Cardiac muscle cell (in vitro differentiated cells and primary cell): Measurements from ENCODE around the gene STAT5A. TPM values are rescaled to one million over a fixed set of nuclear protein-coding genes. Genes with fewer than 3 reads are reported as not detected.
"Not testable (repeated sequence)": the region's sequence is repeated elsewhere in the genome, so short reads cannot be mapped to it uniquely, and the experiment has no call there.

ENCODE experiments used
- DNase-seq, 2 donors: peaks; one replicate each; pipeline versions ENCODE4 v3.0.0 to v3.0.0-alpha.2; 2010 to 2017; ENCODE audit warnings: low read depth in 1 of 2, low spot score in 1 of 2
- H3K27ac ChIP-seq: fragments of 200-600 bp; sonication (generic); 2 replicates; pipeline ENCODE4 v1.5.1; 2016
- H3K27me3 ChIP-seq: fragments of 200-600 bp; sonication (generic); 2 replicates; pipeline ENCODE4 v1.6.0; 2016; ENCODE audit warnings: control low read depth
- H3K36me3 ChIP-seq: fragments of 200-600 bp; sonication (generic); 2 replicates; pipeline ENCODE4 v1.5.1; 2016; ENCODE audit warnings: control low read depth
- H3K4me1 ChIP-seq: fragments of 200-600 bp; sonication (generic); 2 replicates; pipeline ENCODE4 v1.8.1; 2017; ENCODE audit warnings: low read depth, mild to moderate bottlenecking, mixed run types
- H3K4me3 ChIP-seq: fragments of 200-600 bp; sonication (generic); 2 replicates; pipeline ENCODE4 v1.5.1; 2016; ENCODE audit warnings: mild to moderate bottlenecking
- H3K9me3 ChIP-seq: fragments of 200-600 bp; sonication (generic); 2 replicates; pipeline ENCODE4 v1.5.1; 2017; ENCODE audit warnings: low read depth, mild to moderate bottlenecking, control low read depth
- polyA plus RNA-seq: library from polyadenylated mRNA; unstranded; fragments of >200 nt; fragmentation: Nextera tagmentation; extraction: Ambion mirVana; gene quantifications from 2 replicates; pipeline ENCODE4 v1.2.1, GENCODE V29; 2016
- total RNA-seq: library from RNA; depleted of rRNA; stranded (reverse); fragments of >200 nt; gene quantifications from 2 replicates; pipeline ENCODE4 v1.2.3, GENCODE V29; 2016
- TF ChIP-seq, protein P1 (sequence below): IDR thresholded peaks from 2 replicates; pipeline ENCODE4 v1.5.1; 2012; ENCODE audit warnings: low read depth, mild to moderate bottlenecking, low read length

STAT5A gene
- total and polyA plus RNA-seq, 2 experiments from 2014 or later: 8.2 to 12.2 TPM

DNA sequence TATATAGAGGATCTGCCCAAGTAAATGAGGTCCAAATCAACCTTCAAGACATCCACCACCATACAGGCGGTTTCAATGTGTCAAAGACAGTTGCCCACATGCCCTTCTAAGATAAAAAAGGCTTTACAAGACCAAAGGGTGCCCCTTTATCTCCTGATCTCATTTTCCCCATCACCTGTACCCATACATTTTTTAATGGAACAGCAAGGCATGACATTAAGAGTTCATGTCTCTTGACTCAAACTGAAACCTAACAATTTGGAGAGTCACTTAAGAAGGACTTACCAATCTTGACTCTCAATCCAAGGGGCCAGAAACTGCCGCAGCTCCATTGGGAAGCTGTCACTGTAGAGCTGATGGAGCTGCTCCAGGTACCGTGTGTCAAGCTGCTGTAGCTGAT lies 59.8 kb downstream of the STAT5A start:
- Histone ChIP-seq H3K9me3 (no peaks in the 10 kb centered on the region), H3K27me3 (no peaks in the 10 kb centered on the region), H3K4me3 (no peak overlapping the region), H3K36me3 (peaks cover 3% of the 10 kb centered on the region), H3K4me1 (peaks cover 26% of the 10 kb centered on the region), H3K27ac (no peak overlapping the region)
- no peak for DNase-seq
- TF ChIP-seq, protein P1, sequence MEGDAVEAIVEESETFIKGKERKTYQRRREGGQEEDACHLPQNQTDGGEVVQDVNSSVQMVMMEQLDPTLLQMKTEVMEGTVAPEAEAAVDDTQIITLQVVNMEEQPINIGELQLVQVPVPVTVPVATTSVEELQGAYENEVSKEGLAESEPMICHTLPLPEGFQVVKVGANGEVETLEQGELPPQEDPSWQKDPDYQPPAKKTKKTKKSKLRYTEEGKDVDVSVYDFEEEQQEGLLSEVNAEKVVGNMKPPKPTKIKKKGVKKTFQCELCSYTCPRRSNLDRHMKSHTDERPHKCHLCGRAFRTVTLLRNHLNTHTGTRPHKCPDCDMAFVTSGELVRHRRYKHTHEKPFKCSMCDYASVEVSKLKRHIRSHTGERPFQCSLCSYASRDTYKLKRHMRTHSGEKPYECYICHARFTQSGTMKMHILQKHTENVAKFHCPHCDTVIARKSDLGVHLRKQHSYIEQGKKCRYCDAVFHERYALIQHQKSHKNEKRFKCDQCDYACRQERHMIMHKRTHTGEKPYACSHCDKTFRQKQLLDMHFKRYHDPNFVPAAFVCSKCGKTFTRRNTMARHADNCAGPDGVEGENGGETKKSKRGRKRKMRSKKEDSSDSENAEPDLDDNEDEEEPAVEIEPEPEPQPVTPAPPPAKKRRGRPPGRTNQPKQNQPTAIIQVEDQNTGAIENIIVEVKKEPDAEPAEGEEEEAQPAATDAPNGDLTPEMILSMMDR: no peak

DNA sequence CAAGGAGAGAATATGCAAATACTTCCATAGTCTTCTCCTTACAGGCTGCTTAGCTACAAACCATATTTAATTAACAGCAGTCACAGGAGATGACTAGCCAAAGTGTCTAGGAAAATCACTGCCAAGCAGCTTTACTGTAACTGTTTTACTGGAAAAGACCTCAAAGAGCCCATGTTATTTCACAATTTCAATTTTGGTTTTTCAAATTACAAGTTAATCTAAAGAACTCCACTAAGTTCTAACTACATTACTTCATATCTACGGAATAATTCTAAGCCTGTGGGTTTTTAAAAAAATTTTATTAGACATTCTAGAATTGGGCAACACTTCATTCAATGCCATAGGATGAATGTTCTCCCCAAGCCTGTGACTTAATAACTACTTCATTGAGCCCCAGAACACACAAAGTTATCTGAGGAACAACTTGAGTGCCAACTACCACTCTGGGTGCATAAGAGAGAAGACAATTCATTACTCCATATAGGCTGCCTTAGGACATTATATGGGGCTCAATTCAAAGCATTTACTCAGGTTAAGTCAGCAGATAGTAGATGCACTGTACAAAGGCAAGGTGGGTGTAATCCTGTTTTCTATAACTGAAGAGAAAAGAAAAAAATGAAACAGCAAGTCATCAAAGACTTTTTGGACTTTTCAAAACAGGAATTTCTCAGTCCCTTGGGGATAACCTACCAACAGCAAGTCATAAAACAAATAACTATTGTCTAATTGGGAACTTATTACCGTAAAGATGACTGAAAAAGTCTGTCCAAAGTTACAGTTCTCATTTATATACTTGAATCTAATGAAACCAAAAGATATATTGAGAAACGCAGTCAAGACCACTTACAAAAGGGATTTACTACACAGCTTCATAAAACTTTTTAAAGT lies 66.9 kb downstream of the STAT5A start:
- Histone ChIP-seq H3K4me1 (peaks cover 7% of the 10 kb centered on the region), H3K9me3 (no peaks in the 10 kb centered on the region), H3K27me3 (no peaks in the 10 kb centered on the region), H3K27ac (no peak overlapping the region), H3K4me3 (no peak overlapping the region), H3K36me3 (no peaks in the 10 kb centered on the region)
- peak in 1 of 2 donors; percentile 82 for DNase-seq
- TF ChIP-seq, protein P1: no peak

DNA sequence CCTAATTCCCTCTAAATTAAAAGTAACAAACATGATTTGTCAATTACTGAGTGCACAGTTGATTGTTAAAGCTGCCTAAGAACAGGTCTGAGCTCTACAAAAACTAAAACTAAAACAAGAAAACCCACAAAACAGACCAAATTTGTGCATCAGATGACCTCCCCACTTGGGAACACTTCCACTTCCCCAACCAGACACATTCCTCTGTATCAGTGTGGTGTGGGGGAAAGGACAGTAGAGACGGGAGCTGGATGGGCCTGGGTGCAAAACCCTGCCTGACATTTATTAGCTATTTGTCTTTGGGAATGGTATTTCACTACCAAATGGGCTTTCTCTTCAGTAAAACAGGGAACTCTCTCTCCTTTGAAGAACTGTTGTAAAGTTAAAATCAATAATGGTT lies 70.1 kb downstream of the STAT5A start:
- DNase-seq: no peak
- H3K4me1 ChIP-seq: peaks cover 5% of the 10 kb centered on the region

DNA sequence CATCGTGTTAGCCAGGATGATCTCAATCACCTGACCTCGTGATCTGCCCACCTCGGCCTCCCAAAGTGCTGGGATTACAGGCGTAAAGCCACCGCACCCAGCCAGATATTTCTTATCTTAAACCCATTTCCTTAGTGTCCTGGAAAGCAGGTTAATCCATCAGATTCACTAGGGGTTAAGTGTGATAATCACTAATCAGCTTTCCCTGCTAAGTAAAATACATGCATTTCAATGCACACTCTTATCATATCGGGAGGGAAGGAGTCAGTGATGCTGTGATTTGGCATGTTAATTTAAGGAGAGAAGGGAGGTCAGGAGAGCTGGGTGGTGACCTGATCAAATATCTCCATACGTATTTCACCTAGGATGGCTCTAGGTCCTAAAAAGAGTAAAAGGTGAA lies 70.8 kb downstream of the STAT5A start:
- no peak overlapping the region for H3K4me3 ChIP-seq
- no peak overlapping the region for H3K27ac ChIP-seq
- TF ChIP-seq, protein P1: no peak
- no peaks in the 10 kb centered on the region for H3K36me3 ChIP-seq
- peaks cover 5% of the 10 kb centered on the region for H3K4me1 ChIP-seq
- H3K9me3 ChIP-seq: no peaks in the 10 kb centered on the region
- H3K27me3 ChIP-seq: no peaks in the 10 kb centered on the region
- DNase-seq: no peak

More for the DNA sequence above, 70.1 kb downstream of the STAT5A start:
- no peak overlapping the region for H3K4me3 ChIP-seq
- H3K9me3 ChIP-seq: no peaks in the 10 kb centered on the region
- H3K27ac ChIP-seq: no peak overlapping the region
- TF ChIP-seq, protein P1: no peak
- no peaks in the 10 kb centered on the region for H3K27me3 ChIP-seq
- no peaks in the 10 kb centered on the region for H3K36me3 ChIP-seq

DNA sequence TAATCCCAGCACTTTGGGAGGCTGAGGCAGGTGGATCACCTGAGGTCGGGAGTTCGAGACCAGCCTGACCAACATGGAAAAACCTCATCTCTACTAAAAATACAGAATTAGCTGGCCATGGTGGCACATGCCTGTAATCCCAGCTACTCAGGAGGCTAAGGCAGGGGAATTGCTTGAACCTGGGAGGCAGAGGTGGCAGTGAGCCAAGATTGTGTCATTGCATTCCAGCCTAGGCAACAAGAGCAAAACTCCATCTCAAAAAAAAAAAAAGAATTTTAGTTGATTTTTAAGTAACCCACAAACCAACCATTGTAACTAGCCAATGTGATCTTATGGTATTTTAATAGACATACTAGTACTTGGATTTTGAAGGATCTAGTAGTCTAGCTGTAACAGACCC lies 72.1 kb downstream of the STAT5A start:
- not testable (repeated sequence) for DNase-seq, H3K36me3 ChIP-seq, H3K27ac ChIP-seq, H3K27me3 ChIP-seq, H3K4me1 ChIP-seq, H3K9me3 ChIP-seq, H3K4me3 ChIP-seq

Other genes with a start within 250 kb of the STAT5A start
- 6.2 and 7.6 TPM in 2 replicates for gene C17orf113, start 237.9 kb upstream of the STAT5A start, total RNA-seq
- 4.5 and 4.7 TPM in 2 replicates for gene C17orf113, start 237.9 kb upstream of the STAT5A start, polyA plus RNA-seq
- gene ZNF385C, start 190.0 kb upstream of the STAT5A start, total RNA-seq: 1.7 and 2.1 TPM in 2 replicates
- 3.0 and 3.9 TPM in 2 replicates for gene ZNF385C, start 190.0 kb upstream of the STAT5A start, polyA plus RNA-seq
- gene DHX58, start 175.8 kb upstream of the STAT5A start, total RNA-seq: 0.42 and 1.2 TPM in 2 replicates
- gene DHX58, start 175.8 kb upstream of the STAT5A start, polyA plus RNA-seq: not detected in 2 replicates
- 38.2 and 76.9 TPM in 2 replicates for gene KAT2A, start 167.1 kb upstream of the STAT5A start, total RNA-seq
- gene KAT2A, start 167.1 kb upstream of the STAT5A start, polyA plus RNA-seq: 89.0 and 121 TPM in 2 replicates
- gene HSPB9, start 165.7 kb upstream of the STAT5A start, total RNA-seq: 0.06 and 0.67 TPM in 2 replicates
- 0.51 and 0.52 TPM in 2 replicates for gene HSPB9, start 165.7 kb upstream of the STAT5A start, polyA plus RNA-seq
- 41.8 and 53.8 TPM in 2 replicates for gene RAB5C, start 133.5 kb upstream of the STAT5A start, total RNA-seq
- 44.8 and 65.1 TPM in 2 replicates for gene RAB5C, start 133.5 kb upstream of the STAT5A start, polyA plus RNA-seq
- not detected in 2 replicates for gene KCNH4, start 107.4 kb upstream of the STAT5A start, total RNA-seq
- gene KCNH4, start 107.4 kb upstream of the STAT5A start, polyA plus RNA-seq: not detected in 2 replicates
- gene HCRT, start 103.0 kb upstream of the STAT5A start, total RNA-seq: 1.3 TPM in 1 of 2 replicates, not detected in the other
- gene HCRT, start 103.0 kb upstream of the STAT5A start, polyA plus RNA-seq: 1.9 TPM in 1 of 2 replicates, not detected in the other
- 7.3 and 13.5 TPM in 2 replicates for gene GHDC, start 94.0 kb upstream of the STAT5A start, total RNA-seq
- gene GHDC, start 94.0 kb upstream of the STAT5A start, polyA plus RNA-seq: 7.4 and 13.4 TPM in 2 replicates
- 35.8 and 62.4 TPM in 2 replicates for gene STAT5B, start 12.1 kb upstream of the STAT5A start, total RNA-seq
- gene STAT5B, start 12.1 kb upstream of the STAT5A start, polyA plus RNA-seq: 26.8 and 45.1 TPM in 2 replicates
- gene STAT3, start 99.9 kb downstream of the STAT5A start, total RNA-seq: 82.1 and 87.8 TPM in 2 replicates
- 82.7 and 102 TPM in 2 replicates for gene STAT3, start 99.9 kb downstream of the STAT5A start, polyA plus RNA-seq
- gene CAVIN1, start 134.8 kb downstream of the STAT5A start, total RNA-seq: 47.7 and 72.3 TPM in 2 replicates
- 40.0 and 61.3 TPM in 2 replicates for gene CAVIN1, start 134.8 kb downstream of the STAT5A start, polyA plus RNA-seq
- 38.2 and 50.8 TPM in 2 replicates for gene ATP6V0A1, start 170.4 kb downstream of the STAT5A start, total RNA-seq
- gene ATP6V0A1, start 170.4 kb downstream of the STAT5A start, polyA plus RNA-seq: 43.0 and 44.6 TPM in 2 replicates
- 49.0 and 56.9 TPM in 2 replicates for gene NAGLU, start 247.7 kb downstream of the STAT5A start, total RNA-seq
- 37.1 and 56.9 TPM in 2 replicates for gene NAGLU, start 247.7 kb downstream of the STAT5A start, polyA plus RNA-seq